Stimulated activated CD4-positive, alpha-beta T cell treated with anti-CD3 and anti-CD28 coated beads, Interleukin-2, amount 100 ng/mL, for 24 hours (primary cell): ENCODE results near the gene MIPEP.
"Not testable (repeated sequence)": the region's sequence is repeated elsewhere in the genome, so short reads cannot be mapped to it uniquely, and the experiment has no call there.

Source experiments
- DNase-seq, 2 donors: peaks; one replicate each; pipeline ENCODE4 v3.0.0-alpha.2; 2020

MIPEP gene

GRCh38 chr13:23888658-23889614 is at the start of gene MIPEP:
MIPEP (minus strand) TSS chr13:23889400; CDS start chr13:23889320, 80 bp downstream.
- peak; percentile 93 to 94 for DNase-seq

GRCh38 chr13:23934520-23934919 is 45.3 kb upstream of the MIPEP start:
- no peak for DNase-seq

GRCh38 chr13:23928985-23929384 is 39.8 kb upstream of the MIPEP start:
- no peak for DNase-seq

- no peak for DNase-seq
Observed at GRCh38 chr13:23923031-23923430, 33.8 kb upstream of the MIPEP start.

GRCh38 chr13:23922005-23922932 is 33.1 kb upstream of the MIPEP start:
- no peak for DNase-seq

- no peak for DNase-seq
Observed at GRCh38 chr13:23921451-23921888, 32.3 kb upstream of the MIPEP start.

- no peak for DNase-seq
Observed at GRCh38 chr13:23919006-23919405, 29.8 kb upstream of the MIPEP start.

- DNase-seq: no peak
Observed at GRCh38 chr13:23918208-23918607, 29.0 kb upstream of the MIPEP start.

GRCh38 chr13:23915308-23915707 is 26.1 kb upstream of the MIPEP start:
- DNase-seq: no peak

GRCh38 chr13:23912469-23912868 is 23.3 kb upstream of the MIPEP start:
- no peak for DNase-seq

GRCh38 chr13:23909606-23910005 is 20.4 kb upstream of the MIPEP start:
- no peak for DNase-seq

- no peak for DNase-seq
Observed at GRCh38 chr13:23905766-23906165, 16.6 kb upstream of the MIPEP start.

- no peak for DNase-seq
Observed at GRCh38 chr13:23903906-23904280, 14.7 kb upstream of the MIPEP start.

- no peak for DNase-seq
Observed at GRCh38 chr13:23902975-23903905, 14.0 kb upstream of the MIPEP start.

GRCh38 chr13:23901365-23901764 is 12.2 kb upstream of the MIPEP start:
- DNase-seq: no peak

GRCh38 chr13:23899555-23899954 is 10.4 kb upstream of the MIPEP start:
- peak; percentile 18 to 58 for DNase-seq

- DNase-seq: no peak
Observed at GRCh38 chr13:23898101-23898500, 8.9 kb upstream of the MIPEP start.

- DNase-seq: not testable (repeated sequence)
Observed at GRCh38 chr13:23897452-23897919, 8.3 kb upstream of the MIPEP start, which contains the start of gene C1QTNF9B. C1QTNF9B (minus strand) TSS chr13:23897502.

- not testable (repeated sequence) for DNase-seq
Observed at GRCh38 chr13:23894746-23895145, 5.5 kb upstream of the MIPEP start.

GRCh38 chr13:23893791-23894190 is 4.6 kb upstream of the MIPEP start:
- not testable (repeated sequence) for DNase-seq

- no peak for DNase-seq
Observed at GRCh38 chr13:23889615-23890607, 711 bp upstream of the MIPEP start.
